GM12878 (cell line): ENCODE measurements around the gene IGF2BP2.

Source experiments
- CTCF ChIP-seq, 3 experiments: IDR thresholded peaks in 2 of 3; conservative IDR thresholded peaks in 1 of 3; 2 replicates each; pipeline ENCODE4 v1.5.1; 2011; ENCODE audit warnings: low read depth in 3 of 3, low read length in 3 of 3, mild to moderate bottlenecking in 3 of 3, control low read depth in 2 of 3, moderate library complexity in 2 of 3, inconsistent platforms in 1 of 3, mixed read lengths in 1 of 3; ENCODE audit not compliant: control insufficient read depth in 2 of 3, insufficient read depth in 1 of 3; ENCODE audit errors: extremely low read depth in 1 of 3
- E4F1 ChIP-seq: fragments of 450-650 bp; IDR thresholded peaks from 2 replicates; pipeline ENCODE4 v1.6.1; 2018; ENCODE audit warnings: borderline replicate concordance, mild to moderate bottlenecking; ENCODE audit not compliant: partially characterized antibody
- FOXM1 ChIP-seq: IDR thresholded peaks from 2 replicates; pipeline ENCODE4 v1.6.1; 2012; ENCODE audit warnings: low read depth, mild to moderate bottlenecking, inconsistent platforms, low read length, moderate library complexity
- IKZF1 ChIP-seq: fragments of 450-650 bp; conservative IDR thresholded peaks from 2 replicates; pipeline ENCODE4 v1.6.1; 2017; ENCODE audit warnings: antibody characterized with exemption, mild to moderate bottlenecking
- NR2C2 ChIP-seq: IDR thresholded peaks from 2 replicates; pipeline ENCODE4 v1.6.1; 2011; ENCODE audit warnings: borderline replicate concordance, low read depth; ENCODE audit not compliant: control insufficient read depth, insufficient read length
- POLR2AphosphoS5 ChIP-seq: IDR thresholded peaks from 2 replicates; pipeline ENCODE4 v1.6.1; 2011; ENCODE audit warnings: mild to moderate bottlenecking, low read length, inconsistent platforms
- SP1 ChIP-seq: IDR thresholded peaks from one replicate; pipeline ENCODE4 v1.6.1; 2011; ENCODE audit warnings: low read depth, low read length

- TF ChIP-seq POLR2AphosphoS5 (no peak), FOXM1 (no peak), NR2C2 (no peak), CTCF (IDR thresholded peaks at IDR 0.05 in 2 of 3, conservative IDR thresholded peaks at IDR 0.05 in 1 of 3; ENCODE audit: control insufficient read depth in 2 of 3, extremely low read depth in 1 of 3, insufficient read depth in 1 of 3, low read depth in 3 of 3, low read length in 3 of 3) (no peak), SP1 (no peak), E4F1 (no peak), IKZF1 (no peak)
Observed at GRCh38 chr3:185786956-185787877, 37.6 kb downstream of the IGF2BP2 start.
